HG03196 (cell line): Measurements from ENCODE around the gene UCN.
"Not testable (repeated sequence)": the region's sequence is repeated elsewhere in the genome, so short reads cannot be mapped to it uniquely, and the experiment has no call there.

Source experiments
- ATAC-seq: cut with Tn5 transposase; IDR thresholded peaks from one replicate; pipeline ENCODE4 v1.9.1; 2021; ENCODE audit not compliant: unreplicated experiment

UCN gene

GRCh38 chr2:27308359-27308881, at the start of gene UCN:
Gene UCN, minus strand, starts transcription at chr2:27308445. Its CDS starts 550 bp downstream, at chr2:27307895.
- no peak for ATAC-seq

DNA sequence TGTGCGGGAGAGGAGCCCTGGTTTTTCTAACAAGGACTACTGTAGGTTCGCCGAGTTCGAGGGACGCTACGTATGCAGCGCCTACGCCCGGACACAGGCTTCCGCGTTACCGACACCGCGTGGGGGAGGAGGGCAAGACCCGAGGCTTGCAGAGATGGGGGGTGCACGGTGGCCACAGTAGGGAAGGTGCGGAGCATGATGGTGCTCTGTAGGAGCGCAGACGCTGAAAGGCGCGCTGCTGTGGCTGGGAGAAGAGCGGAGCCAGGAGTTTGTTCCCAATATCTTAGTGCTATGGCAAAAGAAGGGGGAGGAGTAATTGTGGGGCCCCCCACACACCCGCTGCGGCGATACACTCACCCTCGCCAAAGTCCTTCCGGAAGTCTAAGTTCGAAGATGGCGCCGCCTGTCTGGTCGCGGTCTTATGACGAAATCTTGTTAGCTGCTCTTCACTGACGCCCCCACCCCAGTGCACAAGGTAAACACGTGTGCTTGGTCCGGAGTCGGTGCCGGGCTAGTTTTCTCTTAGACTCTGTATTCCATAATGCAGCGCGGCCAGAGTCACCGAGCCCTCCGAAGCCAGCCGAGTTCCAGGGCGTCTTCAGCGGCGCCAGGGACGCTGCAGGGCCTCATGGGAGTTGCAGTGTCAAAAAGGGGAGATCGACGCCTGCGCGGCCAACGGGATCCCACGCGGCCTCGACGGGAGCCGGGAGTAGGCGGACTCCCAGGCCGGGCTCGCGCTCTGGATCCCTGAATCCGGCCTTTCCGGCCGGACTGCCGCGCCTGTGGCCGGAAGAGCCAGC, 48.3 kb upstream of the UCN start, which contains the start of gene GTF3C2:
Gene GTF3C2, minus strand, starts transcription at position 383 of the 800 bp plus-strand sequence. CDS start 13,210 bp downstream, outside the sequence.
- ATAC-seq: peak; percentile 78

GRCh38 chr2:27356056-27356381, 47.8 kb upstream of the UCN start:
- peak; percentile 28 for ATAC-seq

DNA sequence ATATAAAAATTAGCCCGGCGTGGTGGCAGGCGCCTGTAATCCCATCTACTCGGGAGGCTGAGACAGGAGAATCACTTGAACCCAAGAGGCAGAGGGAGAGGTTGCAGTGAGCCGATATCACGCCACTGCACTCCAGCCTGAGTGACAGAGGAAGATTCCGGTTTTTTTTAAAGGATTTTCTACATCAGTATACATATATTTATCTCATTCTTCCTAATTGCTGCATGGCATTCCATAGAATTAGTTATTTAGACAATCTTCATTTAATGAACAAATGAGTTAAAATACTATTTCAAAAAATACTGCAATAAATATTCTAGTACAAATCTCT, 46.3 kb upstream of the UCN start:
- ATAC-seq: no peak

DNA sequence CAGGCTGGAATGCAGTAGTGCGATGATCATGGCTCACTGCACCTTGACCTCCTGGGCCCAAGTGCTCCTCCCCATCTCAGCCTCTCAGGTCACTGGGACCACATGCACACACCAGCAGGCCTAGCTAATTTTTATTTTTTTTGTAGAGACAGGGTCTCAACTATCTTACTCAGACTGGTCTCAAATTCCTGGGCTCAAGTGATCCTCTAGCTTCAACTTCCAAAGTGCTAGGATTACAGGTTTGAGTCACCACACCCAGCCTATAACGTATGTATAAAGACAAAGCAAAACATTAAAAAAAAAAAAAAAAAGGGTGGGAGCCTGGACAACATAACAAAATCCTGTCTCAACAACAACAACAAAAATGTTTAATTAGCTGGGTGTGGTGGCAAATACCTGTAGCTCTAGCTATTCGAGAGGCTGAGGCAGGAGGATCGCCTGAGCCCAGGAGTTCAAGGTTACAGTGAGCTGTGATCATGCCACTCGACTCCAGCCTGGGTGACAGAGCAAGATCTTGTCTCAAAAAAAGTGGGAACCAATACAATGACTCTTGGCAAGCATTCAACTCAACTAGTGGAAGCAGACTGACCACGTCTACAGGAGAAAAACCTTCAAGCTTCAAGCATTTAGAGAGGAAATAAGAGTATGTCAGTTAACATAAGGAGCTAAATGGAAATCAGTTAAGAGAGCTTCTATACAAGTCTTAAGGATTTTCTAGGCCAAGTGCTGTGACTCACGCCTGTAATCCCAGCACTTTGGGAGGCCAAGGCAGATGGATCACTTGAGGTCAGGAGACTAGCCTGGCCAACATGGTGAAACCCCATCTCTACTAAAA, 45.7 kb upstream of the UCN start:
- no peak for ATAC-seq

DNA sequence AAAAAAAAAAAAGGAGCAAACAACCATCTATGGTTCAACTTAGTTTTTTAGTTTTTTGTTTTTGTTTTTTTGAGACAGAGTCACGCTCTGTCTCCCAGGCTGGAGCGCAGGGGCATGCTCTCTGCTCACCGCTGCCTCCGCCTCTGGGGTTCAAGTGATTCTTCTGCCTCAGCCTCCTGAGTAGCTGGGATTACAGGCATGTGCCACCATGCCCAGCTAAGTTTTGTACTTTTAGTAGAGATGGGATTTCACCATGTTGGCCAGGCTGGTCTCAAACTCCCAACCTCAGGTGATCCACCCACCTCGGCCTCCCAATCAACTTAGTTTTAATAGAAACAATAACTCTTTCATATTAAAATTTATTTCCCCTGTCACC, 45.1 kb upstream of the UCN start:
- ATAC-seq: not testable (repeated sequence)

DNA sequence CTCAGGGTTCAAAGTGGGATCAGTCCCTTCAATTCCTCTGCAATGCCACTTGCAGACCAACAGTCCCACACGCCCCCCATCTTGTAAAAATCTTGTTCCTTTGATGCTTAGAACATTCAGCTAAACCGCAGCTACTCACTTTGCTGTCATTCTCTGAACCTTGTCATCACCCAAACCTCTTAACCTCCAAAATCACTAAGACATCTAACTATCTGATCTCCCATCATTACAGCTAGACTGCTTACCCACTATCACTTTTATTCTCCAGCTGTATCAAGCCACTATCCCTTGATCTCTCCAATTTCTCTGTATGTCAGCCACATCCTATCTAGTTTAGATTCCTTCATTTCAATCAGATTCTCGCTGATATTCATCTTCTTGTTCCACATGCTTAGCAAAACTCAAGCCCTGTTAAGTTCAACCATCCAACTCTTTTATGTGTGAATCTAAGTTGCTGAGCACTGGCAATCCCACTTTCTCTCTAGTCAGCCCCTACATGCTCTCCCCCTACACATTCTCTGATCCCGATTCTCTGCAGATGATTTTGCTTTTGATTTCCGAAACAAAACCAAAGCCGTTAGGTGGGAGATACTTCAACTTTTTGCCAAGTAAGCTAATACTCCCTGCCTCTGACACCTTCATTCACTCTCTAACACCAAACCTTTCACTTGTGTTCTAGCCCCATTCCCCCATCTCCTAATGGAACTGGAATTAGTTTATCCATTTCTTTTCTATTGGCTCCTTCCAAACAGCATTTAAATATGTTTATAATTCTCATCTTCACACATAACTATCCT, 43.8 kb upstream of the UCN start:
- no peak for ATAC-seq

- no peak for ATAC-seq
Observed at GRCh38 chr2:27350106-27350693, 42.0 kb upstream of the UCN start.

DNA sequence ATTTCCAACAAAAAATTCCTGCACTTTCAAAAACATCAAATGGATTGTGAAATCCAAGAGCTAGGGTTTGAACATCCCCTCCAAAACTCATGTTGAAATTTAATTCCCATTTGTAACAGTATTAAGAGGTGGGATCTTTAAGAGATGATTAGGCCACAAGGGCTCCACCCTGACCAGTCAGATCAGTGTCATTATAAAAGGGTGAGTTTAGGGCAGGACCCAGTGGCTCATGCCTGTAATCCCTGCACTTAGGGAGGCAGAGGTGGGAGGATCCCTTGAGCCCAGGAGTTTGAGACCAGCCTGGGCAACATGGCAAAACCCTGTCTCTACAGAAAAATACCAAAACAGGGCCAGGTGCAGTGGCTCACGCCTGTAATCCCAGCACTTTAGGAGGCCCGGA, 39.4 kb upstream of the UCN start:
- no peak for ATAC-seq

- no peak for ATAC-seq
Observed at GRCh38 chr2:27336173-27336572, 27.9 kb upstream of the UCN start.

- no peak for ATAC-seq
Observed at GRCh38 chr2:27335311-27335710, 27.1 kb upstream of the UCN start.

- no peak for ATAC-seq
Observed at GRCh38 chr2:27324720-27325119, 16.5 kb upstream of the UCN start.

GRCh38 chr2:27323596-27324285, 15.5 kb upstream of the UCN start:
- ATAC-seq: no peak

- ATAC-seq: peak; percentile 79
Observed at GRCh38 chr2:27322766-27323595, 14.7 kb upstream of the UCN start, which contains the start of gene MPV17. Gene MPV17, minus strand, starts transcription at chr2:27323097. Its CDS starts 580 bp downstream, at chr2:27322517.

GRCh38 chr2:27322301-27322765, 14.1 kb upstream of the UCN start:
- ATAC-seq: no peak

GRCh38 chr2:27320958-27321543, 12.8 kb upstream of the UCN start:
- no peak for ATAC-seq

- not testable (repeated sequence) for ATAC-seq
Observed at GRCh38 chr2:27319839-27320238, 11.6 kb upstream of the UCN start.

- no peak for ATAC-seq
Observed at GRCh38 chr2:27316655-27317412, 8.6 kb upstream of the UCN start.
